GM12878 (cell line): ENCODE measurements around the gene MRGPRE. TPM values are rescaled to one million over a fixed set of nuclear protein-coding genes. Genes with fewer than 3 reads are reported as not detected.

Source experiments
- ATAC-seq: fragments of 200-7000 bp; cut with Tn5 transposase; 3 replicates; pipeline ENCODE4 v1.9.1; 2020; ENCODE audit warnings: mild to moderate bottlenecking, moderate library complexity
- BruUV-seq: library from RNA; stranded (reverse); fragments of 400-500 nt; replicated peaks from 2 replicates; lab custom pipeline; 2021; lab: Mats Ljungman, UMichigan
- CTCF ChIA-PET: fragments of 300-600 bp; sonication (Branson Sonifier 250); formaldehyde crosslinking; extraction: SDS; loops from one replicate; lab custom pipeline; 2021; ENCODE audit warnings: inconsistent platforms; lab: Yijun Ruan, JAX
- POLR2A ChIA-PET: fragments of 350-600 bp; formaldehyde crosslinking; extraction: SDS; loops from one replicate; lab custom pipeline; 2021; ENCODE audit warnings: inconsistent platforms; lab: Charles Lee
- RAD21 ChIA-PET: fragments of 300-600 bp; sonication (Branson Sonifier 250); formaldehyde crosslinking; loops from one replicate; lab custom pipeline; 2023; ENCODE audit warnings: antibody characterized with exemption; ENCODE audit not compliant: unreplicated experiment; lab: Charles Lee
- SMC1A ChIA-PET: fragments of 300-600 bp; sonication (Branson Sonifier 250); formaldehyde crosslinking; loops from one replicate; lab custom pipeline; 2023; ENCODE audit not compliant: unreplicated experiment, uncharacterized antibody; lab: Charles Lee
- DNase-seq: peaks from one replicate; pipeline ENCODE4 v3.0.0-alpha.2; 2011; ENCODE audit warnings: low read depth, low spot score
- FAIRE-seq: peaks from 3 replicates; lab custom pipeline; 2011; peaks lifted over from hg19 to GRCh38; lab: Jason Lieb, UNC
- H2AFZ ChIP-seq: 2 replicates; pipeline ENCODE4 v1.6.0; 2011; ENCODE audit warnings: low read depth, low read length, control low read depth; ENCODE audit not compliant: control insufficient read depth
- H3K27ac ChIP-seq: 2 replicates; pipeline ENCODE4 v1.5.1; 2011; ENCODE audit warnings: control low read depth; ENCODE audit not compliant: control insufficient read depth, insufficient read depth
- H3K27me3 ChIP-seq, 2 experiments: replicated peaks in 1 of 2; 2 replicates each; pipeline versions ENCODE4 v1.6.0 to v1.6.1; 2011; ENCODE audit warnings: low read length in 1 of 2; ENCODE audit not compliant: control insufficient read depth in 2 of 2, insufficient read depth in 2 of 2
- H3K36me3 ChIP-seq, 2 experiments: 2 replicates each; pipeline ENCODE4 v1.5.1; 2011; ENCODE audit warnings: low read length in 1 of 2; ENCODE audit not compliant: control insufficient read depth in 2 of 2, insufficient read depth in 2 of 2
- H3K4me1 ChIP-seq: 2 replicates; pipeline ENCODE4 v1.6.1; 2011; ENCODE audit warnings: mild to moderate bottlenecking, low read length, moderate library complexity, mixed read lengths; ENCODE audit not compliant: control insufficient read depth, insufficient read depth
- H3K4me2 ChIP-seq: 2 replicates; pipeline ENCODE4 v1.6.0; 2011; ENCODE audit warnings: control low read depth; ENCODE audit not compliant: control insufficient read depth, insufficient read depth
- H3K4me3 ChIP-seq: fragments of 200-600 bp; sonication (generic); 2 replicates; pipeline ENCODE4 v1.5.1; 2016
- H3K79me2 ChIP-seq: 2 replicates; pipeline ENCODE4 v1.6.0; 2011; ENCODE audit warnings: low read length; ENCODE audit not compliant: control insufficient read depth, insufficient read depth
- H3K9ac ChIP-seq: 2 replicates; pipeline ENCODE4 v1.8.0; 2011; ENCODE audit warnings: low read length, control low read depth, mixed read lengths; ENCODE audit not compliant: control insufficient read depth, insufficient read depth
- H3K9me3 ChIP-seq: replicated peaks from 3 replicates; pipeline ENCODE4 v1.5.1; 2011; ENCODE audit warnings: mild to moderate bottlenecking, low read length; ENCODE audit not compliant: control insufficient read depth, insufficient read depth
- H4K20me1 ChIP-seq: 2 replicates; pipeline ENCODE4 v1.6.0; 2011; ENCODE audit not compliant: control insufficient read depth, insufficient read depth
- NFYB ChIP-seq: IDR thresholded peaks from 2 replicates; pipeline ENCODE4 v1.6.1; 2011; ENCODE audit warnings: low read depth, mild to moderate bottlenecking, low read length, improper control_type of control experiment, moderate library complexity; ENCODE audit not compliant: insufficient read depth
- ZBED1 ChIP-seq: IDR thresholded peaks from 2 replicates; pipeline ENCODE4 v1.6.1; 2016; ENCODE audit warnings: borderline replicate concordance
- ZBTB11 ChIP-seq: fragments of 450-650 bp; formaldehyde crosslinking; IDR thresholded peaks from 2 replicates; pipeline ENCODE4 v1.5.0; 2022; ENCODE audit warnings: mild to moderate bottlenecking, missing genetic modification characterization
- ZNF24 ChIP-seq: fragments of 450-650 bp; IDR thresholded peaks from 2 replicates; pipeline ENCODE4 v1.6.1; 2017; ENCODE audit warnings: antibody characterized with exemption, mild to moderate bottlenecking
- WGBS: methylation state at CpG from one replicate; pipeline ENCODE4 v1.1.6; 2016; ENCODE audit warnings: low lambda C conversion rate; ENCODE audit not compliant: insufficient replicate concordance, insufficient coverage; ENCODE audit errors: missing lambda C conversion rate; 5-methylcytosine and 5-hydroxymethylcytosine counted together
- in situ Hi-C: fragments of 300-500 bp; cut with MboI; formaldehyde crosslinking; loops from 9 replicates; pipeline ENCODE4 v1.14.3; 2018; ENCODE audit warnings: mixed read lengths
- intact Hi-C: fragments of 100-400 bp; cut with micrococcal nuclease; formaldehyde crosslinking; loops from one replicate; pipeline ENCODE4 v1.14.2; 2022; ENCODE audit not compliant: unreplicated experiment
- polyA plus RNA-seq, 11 experiments: library from polyadenylated mRNA; depleted of rRNA in 4 of 11; unstranded in 6 of 11; stranded (reverse) in 5 of 11; fragments of >200 nt; fragmentation: Nextera tagmentation in 4 of 11; fragmentation: Illumina TruSeq in 1 of 11; extraction: Ambion mirVana in 4 of 11; extraction: Trizol in 1 of 11; gene quantifications; 1 replicate in 1 of 11; 2 replicates in 10 of 11; pipeline versions ENCODE4 v1.2.1 to v1.2.3, GENCODE V29; 2011 to 2016; ENCODE audit warnings: inconsistent platforms in 2 of 11, missing spikeins in 2 of 11, low read depth in 1 of 11
- total RNA-seq, 4 experiments: library from RNA; depleted of rRNA in 3 of 4; stranded (reverse); fragments of >200 nt in 3 of 4; fragmentation: Illumina TruSeq in 1 of 4; extraction: Trizol in 1 of 4; gene quantifications; 2 replicates each; pipeline versions ENCODE4 v1.2.1 to v1.2.3, GENCODE V29; 2013 to 2021
- TF ChIP-seq, protein P1 (sequence below): fragments of 450-650 bp; IDR thresholded peaks from 2 replicates; pipeline ENCODE4 v1.6.1; 2018; ENCODE audit warnings: borderline replicate concordance, mild to moderate bottlenecking; ENCODE audit not compliant: partially characterized antibody
- TF ChIP-seq, protein P2 (sequence below): fragments of 450-650 bp; formaldehyde crosslinking; IDR thresholded peaks from 2 replicates; pipeline ENCODE4 v1.4.0; 2022; ENCODE audit warnings: mild to moderate bottlenecking, moderate library complexity
- TF ChIP-seq, protein P3 (sequence below): fragments of 450-650 bp; IDR thresholded peaks from 2 replicates; pipeline ENCODE4 v1.6.1; 2018; ENCODE audit warnings: mild to moderate bottlenecking, low read depth, moderate library complexity; ENCODE audit not compliant: partially characterized antibody

The MRGPRE gene
- total and polyA plus RNA-seq, 10 of the 15 experiments (the other 5 are each of a cell fraction or from before 2014, with no cell fraction given), result 0.34 TPM; not detected in 9

- no peak overlapping the region for H3K4me2 ChIP-seq
- no peak for ATAC-seq
- TF ChIP-seq ZBED1 (no peak), ZNF24 (no peak), NFYB (no peak), ZBTB11 (CRISPR knock-in tag) (no peak)
- TF ChIP-seq, protein P1, sequence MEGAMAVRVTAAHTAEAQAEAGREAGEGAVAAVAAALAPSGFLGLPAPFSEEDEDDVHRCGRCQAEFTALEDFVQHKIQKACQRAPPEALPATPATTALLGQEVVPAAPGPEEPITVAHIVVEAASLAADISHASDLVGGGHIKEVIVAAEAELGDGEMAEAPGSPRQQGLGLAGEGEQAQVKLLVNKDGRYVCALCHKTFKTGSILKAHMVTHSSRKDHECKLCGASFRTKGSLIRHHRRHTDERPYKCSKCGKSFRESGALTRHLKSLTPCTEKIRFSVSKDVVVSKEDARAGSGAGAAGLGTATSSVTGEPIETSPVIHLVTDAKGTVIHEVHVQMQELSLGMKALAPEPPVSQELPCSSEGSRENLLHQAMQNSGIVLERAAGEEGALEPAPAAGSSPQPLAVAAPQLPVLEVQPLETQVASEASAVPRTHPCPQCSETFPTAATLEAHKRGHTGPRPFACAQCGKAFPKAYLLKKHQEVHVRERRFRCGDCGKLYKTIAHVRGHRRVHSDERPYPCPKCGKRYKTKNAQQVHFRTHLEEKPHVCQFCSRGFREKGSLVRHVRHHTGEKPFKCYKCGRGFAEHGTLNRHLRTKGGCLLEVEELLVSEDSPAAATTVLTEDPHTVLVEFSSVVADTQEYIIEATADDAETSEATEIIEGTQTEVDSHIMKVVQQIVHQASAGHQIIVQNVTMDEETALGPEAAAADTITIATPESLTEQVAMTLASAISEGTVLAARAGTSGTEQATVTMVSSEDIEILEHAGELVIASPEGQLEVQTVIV, result no peak
- TF ChIP-seq, protein P2, sequence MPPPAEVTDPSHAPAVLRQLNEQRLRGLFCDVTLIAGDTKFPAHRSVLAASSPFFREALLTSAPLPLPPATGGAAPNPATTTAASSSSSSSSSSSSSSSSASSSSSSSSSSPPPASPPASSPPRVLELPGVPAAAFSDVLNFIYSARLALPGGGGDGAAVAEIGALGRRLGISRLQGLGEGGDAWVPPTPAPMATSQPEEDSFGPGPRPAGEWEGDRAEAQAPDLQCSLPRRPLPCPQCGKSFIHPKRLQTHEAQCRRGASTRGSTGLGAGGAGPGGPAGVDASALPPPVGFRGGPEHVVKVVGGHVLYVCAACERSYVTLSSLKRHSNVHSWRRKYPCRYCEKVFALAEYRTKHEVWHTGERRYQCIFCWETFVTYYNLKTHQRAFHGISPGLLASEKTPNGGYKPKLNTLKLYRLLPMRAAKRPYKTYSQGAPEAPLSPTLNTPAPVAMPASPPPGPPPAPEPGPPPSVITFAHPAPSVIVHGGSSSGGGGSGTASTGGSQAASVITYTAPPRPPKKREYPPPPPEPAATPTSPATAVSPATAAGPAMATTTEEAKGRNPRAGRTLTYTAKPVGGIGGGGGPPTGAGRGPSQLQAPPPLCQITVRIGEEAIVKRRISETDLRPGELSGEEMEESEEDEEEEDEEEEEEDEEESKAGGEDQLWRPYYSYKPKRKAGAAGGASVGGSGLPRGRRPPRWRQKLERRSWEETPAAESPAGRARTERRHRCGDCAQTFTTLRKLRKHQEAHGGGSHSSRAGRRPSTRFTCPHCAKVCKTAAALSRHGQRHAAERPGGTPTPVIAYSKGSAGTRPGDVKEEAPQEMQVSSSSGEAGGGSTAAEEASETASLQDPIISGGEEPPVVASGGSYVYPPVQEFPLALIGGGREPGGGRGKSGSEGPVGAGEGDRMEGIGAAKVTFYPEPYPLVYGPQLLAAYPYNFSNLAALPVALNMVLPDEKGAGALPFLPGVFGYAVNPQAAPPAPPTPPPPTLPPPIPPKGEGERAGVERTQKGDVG, result no peak
- TF ChIP-seq, protein P3, sequence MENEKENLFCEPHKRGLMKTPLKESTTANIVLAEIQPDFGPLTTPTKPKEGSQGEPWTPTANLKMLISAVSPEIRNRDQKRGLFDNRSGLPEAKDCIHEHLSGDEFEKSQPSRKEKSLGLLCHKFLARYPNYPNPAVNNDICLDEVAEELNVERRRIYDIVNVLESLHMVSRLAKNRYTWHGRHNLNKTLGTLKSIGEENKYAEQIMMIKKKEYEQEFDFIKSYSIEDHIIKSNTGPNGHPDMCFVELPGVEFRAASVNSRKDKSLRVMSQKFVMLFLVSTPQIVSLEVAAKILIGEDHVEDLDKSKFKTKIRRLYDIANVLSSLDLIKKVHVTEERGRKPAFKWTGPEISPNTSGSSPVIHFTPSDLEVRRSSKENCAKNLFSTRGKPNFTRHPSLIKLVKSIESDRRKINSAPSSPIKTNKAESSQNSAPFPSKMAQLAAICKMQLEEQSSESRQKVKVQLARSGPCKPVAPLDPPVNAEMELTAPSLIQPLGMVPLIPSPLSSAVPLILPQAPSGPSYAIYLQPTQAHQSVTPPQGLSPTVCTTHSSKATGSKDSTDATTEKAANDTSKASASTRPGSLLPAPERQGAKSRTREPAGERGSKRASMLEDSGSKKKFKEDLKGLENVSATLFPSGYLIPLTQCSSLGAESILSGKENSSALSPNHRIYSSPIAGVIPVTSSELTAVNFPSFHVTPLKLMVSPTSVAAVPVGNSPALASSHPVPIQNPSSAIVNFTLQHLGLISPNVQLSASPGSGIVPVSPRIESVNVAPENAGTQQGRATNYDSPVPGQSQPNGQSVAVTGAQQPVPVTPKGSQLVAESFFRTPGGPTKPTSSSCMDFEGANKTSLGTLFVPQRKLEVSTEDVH, result no peak
These were observed 14.3 kb downstream of the MRGPRE start for GRCh38 chr11:3217818-3218482.

More at GRCh38 chr11:3217818-3218482, 14.3 kb downstream of the MRGPRE start:
- Histone ChIP-seq H2AFZ (no peak overlapping the region), H3K27me3 (peaks cover 0 to 2% of the 10 kb centered on the region in 2 experiments; a peak in 3 of 4 replicates), H3K36me3 (no peaks in the 10 kb centered on the region), H3K4me3 (no peak overlapping the region), H3K4me1 (no peaks in the 10 kb centered on the region), H3K27ac (no peak overlapping the region), H3K9me3 (no peaks in the 10 kb centered on the region), H3K9ac (no peak overlapping the region), H4K20me1 (no peaks in the 10 kb centered on the region), H3K79me2 (no peaks in the 10 kb centered on the region)
- intact Hi-C loops, result no loop called here
- RAD21 ChIA-PET, result interaction anchor here (1.1 kb wide), 1 partner anchor 51 kb away, joined by 3 read pairs; no protein-coding TSS in a partner anchor
- CTCF ChIA-PET, result no interaction called here
- 80% methylated on average over 46 of the region's 49 CpGs for WGBS
- SMC1A ChIA-PET, result no interaction called here
- POLR2A ChIA-PET, result no interaction called here
- BruUV-seq, result no TSS peak
- FAIRE-seq, result no peak
- no peak for DNase-seq
- in situ Hi-C loops, result no loop called here
